ENCODE results near the gene ANKRD55. TPM values are rescaled to one million over a fixed set of nuclear protein-coding genes. Genes with fewer than 3 reads are reported as not detected.

The ANKRD55 gene
- total RNA-seq, 1 experiment from 2014 or later = not detected

DNA sequence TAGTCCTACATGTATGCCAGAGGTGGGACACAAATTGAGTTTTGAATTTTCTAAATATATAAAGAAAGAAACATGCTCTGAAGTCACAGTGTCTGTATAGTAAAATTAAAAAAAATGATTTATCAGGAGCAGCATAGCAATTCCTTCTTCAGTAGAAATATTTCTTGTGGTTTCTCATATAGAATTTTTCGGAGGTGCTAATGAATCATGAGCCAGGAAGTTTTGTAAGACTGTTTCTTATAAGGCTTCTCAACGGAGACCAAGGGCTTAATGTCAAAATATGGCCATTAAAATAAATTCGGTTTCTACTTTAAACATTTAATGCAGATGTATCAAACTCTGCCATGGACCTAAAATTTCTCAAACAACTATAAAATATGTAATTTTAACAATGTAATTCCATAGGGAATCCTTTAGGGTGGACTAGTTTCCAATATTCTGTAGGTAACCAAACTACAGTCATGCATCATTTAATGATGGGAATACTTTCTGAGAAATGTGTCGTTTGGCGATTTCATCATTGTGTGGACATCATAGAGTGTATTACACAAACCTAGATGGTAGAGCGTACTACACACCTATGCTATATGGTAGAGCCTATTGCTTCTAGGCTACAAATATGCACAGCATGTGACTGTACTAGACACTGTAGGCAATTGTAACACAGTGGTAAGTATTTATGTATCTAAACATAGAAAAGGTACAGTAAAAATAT is 66.3 kb downstream of the ANKRD55 start:
- CTCF ChIA-PET = interaction anchor here (0.8 kb wide), 1 partner anchor 104 kb away, joined by 7 read pairs; no protein-coding TSS in a partner anchor
- POLR2A ChIA-PET = no interaction called here
- peaks cover 6% of the 10 kb centered on the region; the same call in 1 of the 2 replicates for H3K9me3 Mint-ChIP-seq
- ATAC-seq = no peak
- DNase-seq (ENCODE audit: low spot score) = no peak
- H3K4me1 Mint-ChIP-seq = peaks cover 4% of the 10 kb centered on the region
- no peaks in the 10 kb centered on the region for H3K27me3 Mint-ChIP-seq (ENCODE audit: low read depth)
- no peaks in the 10 kb centered on the region for H3K36me3 Mint-ChIP-seq
- H3K27ac Mint-ChIP-seq = no peak overlapping the region
- TF ChIP-seq ZNF219 (CRISPR knock-in tag; IDR thresholded peaks at IDR 0.05; ENCODE audit: borderline replicate concordance) = no peak
- TF ChIP-seq ELF4 (CRISPR knock-in tag; IDR thresholded peaks at IDR 0.05; ENCODE audit: low read depth) = no peak
- TF ChIP-seq, protein P1, sequence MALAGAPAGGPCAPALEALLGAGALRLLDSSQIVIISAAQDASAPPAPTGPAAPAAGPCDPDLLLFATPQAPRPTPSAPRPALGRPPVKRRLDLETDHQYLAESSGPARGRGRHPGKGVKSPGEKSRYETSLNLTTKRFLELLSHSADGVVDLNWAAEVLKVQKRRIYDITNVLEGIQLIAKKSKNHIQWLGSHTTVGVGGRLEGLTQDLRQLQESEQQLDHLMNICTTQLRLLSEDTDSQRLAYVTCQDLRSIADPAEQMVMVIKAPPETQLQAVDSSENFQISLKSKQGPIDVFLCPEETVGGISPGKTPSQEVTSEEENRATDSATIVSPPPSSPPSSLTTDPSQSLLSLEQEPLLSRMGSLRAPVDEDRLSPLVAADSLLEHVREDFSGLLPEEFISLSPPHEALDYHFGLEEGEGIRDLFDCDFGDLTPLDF (CRISPR knock-in tag; IDR thresholded peaks at IDR 0.05) = no peak
- no peak for TF ChIP-seq CREB1 (CRISPR knock-in tag; IDR thresholded peaks at IDR 0.05)
- TF ChIP-seq TEAD4 (CRISPR knock-in tag; IDR thresholded peaks at IDR 0.05) = no peak
- TF ChIP-seq, protein P2, sequence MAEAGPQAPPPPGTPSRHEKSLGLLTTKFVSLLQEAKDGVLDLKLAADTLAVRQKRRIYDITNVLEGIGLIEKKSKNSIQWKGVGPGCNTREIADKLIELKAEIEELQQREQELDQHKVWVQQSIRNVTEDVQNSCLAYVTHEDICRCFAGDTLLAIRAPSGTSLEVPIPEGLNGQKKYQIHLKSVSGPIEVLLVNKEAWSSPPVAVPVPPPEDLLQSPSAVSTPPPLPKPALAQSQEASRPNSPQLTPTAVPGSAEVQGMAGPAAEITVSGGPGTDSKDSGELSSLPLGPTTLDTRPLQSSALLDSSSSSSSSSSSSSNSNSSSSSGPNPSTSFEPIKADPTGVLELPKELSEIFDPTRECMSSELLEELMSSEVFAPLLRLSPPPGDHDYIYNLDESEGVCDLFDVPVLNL (CRISPR knock-in tag; IDR thresholded peaks at IDR 0.05; ENCODE audit: borderline replicate concordance, low read depth) = no peak
- TF ChIP-seq TP53 (CRISPR knock-in tag; IDR thresholded peaks at IDR 0.05) = no peak
- no peak for TF ChIP-seq ZNF423 (CRISPR knock-in tag; IDR thresholded peaks at IDR 0.05)
- TF ChIP-seq NFYB (CRISPR knock-in tag; conservative IDR thresholded peaks at IDR 0.05; ENCODE audit: low read depth) = no peak
- TF ChIP-seq, protein P3, sequence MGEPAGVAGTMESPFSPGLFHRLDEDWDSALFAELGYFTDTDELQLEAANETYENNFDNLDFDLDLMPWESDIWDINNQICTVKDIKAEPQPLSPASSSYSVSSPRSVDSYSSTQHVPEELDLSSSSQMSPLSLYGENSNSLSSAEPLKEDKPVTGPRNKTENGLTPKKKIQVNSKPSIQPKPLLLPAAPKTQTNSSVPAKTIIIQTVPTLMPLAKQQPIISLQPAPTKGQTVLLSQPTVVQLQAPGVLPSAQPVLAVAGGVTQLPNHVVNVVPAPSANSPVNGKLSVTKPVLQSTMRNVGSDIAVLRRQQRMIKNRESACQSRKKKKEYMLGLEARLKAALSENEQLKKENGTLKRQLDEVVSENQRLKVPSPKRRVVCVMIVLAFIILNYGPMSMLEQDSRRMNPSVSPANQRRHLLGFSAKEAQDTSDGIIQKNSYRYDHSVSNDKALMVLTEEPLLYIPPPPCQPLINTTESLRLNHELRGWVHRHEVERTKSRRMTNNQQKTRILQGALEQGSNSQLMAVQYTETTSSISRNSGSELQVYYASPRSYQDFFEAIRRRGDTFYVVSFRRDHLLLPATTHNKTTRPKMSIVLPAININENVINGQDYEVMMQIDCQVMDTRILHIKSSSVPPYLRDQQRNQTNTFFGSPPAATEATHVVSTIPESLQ (CRISPR knock-in tag; IDR thresholded peaks at IDR 0.05) = no peak
- no peak for TF ChIP-seq GRHL2 (CRISPR knock-in tag; IDR thresholded peaks at IDR 0.05; ENCODE audit: insufficient replicate concordance, severe bottlenecking)
- TF ChIP-seq ZNF232 (CRISPR knock-in tag; IDR thresholded peaks at IDR 0.05) = no peak
- TF ChIP-seq, protein P4, sequence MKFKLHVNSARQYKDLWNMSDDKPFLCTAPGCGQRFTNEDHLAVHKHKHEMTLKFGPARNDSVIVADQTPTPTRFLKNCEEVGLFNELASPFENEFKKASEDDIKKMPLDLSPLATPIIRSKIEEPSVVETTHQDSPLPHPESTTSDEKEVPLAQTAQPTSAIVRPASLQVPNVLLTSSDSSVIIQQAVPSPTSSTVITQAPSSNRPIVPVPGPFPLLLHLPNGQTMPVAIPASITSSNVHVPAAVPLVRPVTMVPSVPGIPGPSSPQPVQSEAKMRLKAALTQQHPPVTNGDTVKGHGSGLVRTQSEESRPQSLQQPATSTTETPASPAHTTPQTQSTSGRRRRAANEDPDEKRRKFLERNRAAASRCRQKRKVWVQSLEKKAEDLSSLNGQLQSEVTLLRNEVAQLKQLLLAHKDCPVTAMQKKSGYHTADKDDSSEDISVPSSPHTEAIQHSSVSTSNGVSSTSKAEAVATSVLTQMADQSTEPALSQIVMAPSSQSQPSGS (CRISPR knock-in tag; IDR thresholded peaks at IDR 0.05; ENCODE audit: borderline replicate concordance, low read depth) = no peak
- TF ChIP-seq IRF2 (CRISPR knock-in tag; IDR thresholded peaks at IDR 0.05; ENCODE audit: borderline replicate concordance, low read depth) = no peak
- TF ChIP-seq, protein P5, sequence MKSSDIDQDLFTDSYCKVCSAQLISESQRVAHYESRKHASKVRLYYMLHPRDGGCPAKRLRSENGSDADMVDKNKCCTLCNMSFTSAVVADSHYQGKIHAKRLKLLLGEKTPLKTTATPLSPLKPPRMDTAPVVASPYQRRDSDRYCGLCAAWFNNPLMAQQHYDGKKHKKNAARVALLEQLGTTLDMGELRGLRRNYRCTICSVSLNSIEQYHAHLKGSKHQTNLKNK (CRISPR knock-in tag; IDR thresholded peaks at IDR 0.05) = no peak
- no peak for TF ChIP-seq SOX15 (CRISPR knock-in tag; IDR thresholded peaks at IDR 0.05)
- H3K4me3 Mint-ChIP-seq = no peak overlapping the region

DNA sequence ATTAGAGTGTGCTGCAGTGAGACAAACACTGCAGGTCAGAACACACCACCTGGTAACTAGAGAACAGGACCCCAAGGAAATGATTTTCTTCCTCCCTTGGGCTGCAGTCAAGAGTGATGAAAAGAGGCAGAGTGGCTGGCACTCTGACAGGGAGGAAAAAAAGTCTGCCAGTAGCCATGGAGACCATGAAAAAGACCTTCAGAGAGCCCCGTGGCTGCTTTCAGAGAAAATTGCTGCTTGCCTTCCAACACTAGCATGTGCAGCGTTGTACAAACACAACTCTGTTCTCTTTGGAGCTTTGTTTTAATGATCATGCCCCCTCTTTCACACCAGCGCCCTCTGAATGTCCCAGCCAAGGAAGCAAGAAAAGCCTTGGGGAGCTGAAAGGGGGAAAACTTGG is 68.8 kb downstream of the ANKRD55 start:
- Mint-ChIP-seq H3K9me3 (no peaks in the 10 kb centered on the region), H3K4me1 (peaks cover 23% of the 10 kb centered on the region), H3K4me3 (no peak overlapping the region), H3K27me3 (ENCODE audit: low read depth) (no peaks in the 10 kb centered on the region), H3K27ac (no peak overlapping the region), H3K36me3 (no peaks in the 10 kb centered on the region)
- ChIA-PET POLR2A (no interaction called here), CTCF (no interaction called here)
- DNase-seq (ENCODE audit: low spot score) (no peak), ATAC-seq (no peak)
- TF ChIP-seq KAT7 (CRISPR knock-in tag; IDR thresholded peaks at IDR 0.05; ENCODE audit: borderline replicate concordance) (no peak), NFYB (CRISPR knock-in tag; conservative IDR thresholded peaks at IDR 0.05; ENCODE audit: low read depth) (no peak), NFATC4 (CRISPR knock-in tag; IDR thresholded peaks at IDR 0.05) (no peak), SOX15 (CRISPR knock-in tag; IDR thresholded peaks at IDR 0.05) (no peak), ZNF317 (CRISPR knock-in tag; IDR thresholded peaks at IDR 0.05; ENCODE audit: borderline replicate concordance, low read depth) (no peak), TEAD1 (CRISPR knock-in tag; IDR thresholded peaks at IDR 0.05) (no peak), NR1H2 (CRISPR knock-in tag; IDR thresholded peaks at IDR 0.05) (no peak), FOXK1 (CRISPR knock-in tag; IDR thresholded peaks at IDR 0.05) (no peak), NR3C1 (CRISPR knock-in tag; conservative IDR thresholded peaks at IDR 0.05; ENCODE audit: low read depth) (no peak), ATF1 (CRISPR knock-in tag; IDR thresholded peaks at IDR 0.05) (no peak)
- TF ChIP-seq, protein P2 (CRISPR knock-in tag; IDR thresholded peaks at IDR 0.05; ENCODE audit: borderline replicate concordance, low read depth) = no peak
- TF ChIP-seq, protein P6, sequence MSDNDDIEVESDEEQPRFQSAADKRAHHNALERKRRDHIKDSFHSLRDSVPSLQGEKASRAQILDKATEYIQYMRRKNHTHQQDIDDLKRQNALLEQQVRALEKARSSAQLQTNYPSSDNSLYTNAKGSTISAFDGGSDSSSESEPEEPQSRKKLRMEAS (CRISPR knock-in tag; IDR thresholded peaks at IDR 0.05) = no peak
- TF ChIP-seq, protein P4 (CRISPR knock-in tag; IDR thresholded peaks at IDR 0.05; ENCODE audit: borderline replicate concordance, low read depth) = no peak

Measured in WTC11 (cell line).